ENCODE data around the gene TFF3.

GRCh38 chr21:42316891-42317290 is 1.7 kb upstream of the TFF3 start:
- TF ChIP-seq POLR2A (IDR thresholded peaks at IDR 0.05; ENCODE audit: low read length) = no peak
- no peak for TF ChIP-seq GATA1 (IDR thresholded peaks at IDR 0.05; ENCODE audit: low read depth, low read length)

Measured in erythroblast (primary cell).